Measurements from ENCODE around the gene KRT71.
"Not testable (repeated sequence)": the region's sequence is repeated elsewhere in the genome, so short reads cannot be mapped to it uniquely, and the experiment has no call there.

Gene KRT71

DNA sequence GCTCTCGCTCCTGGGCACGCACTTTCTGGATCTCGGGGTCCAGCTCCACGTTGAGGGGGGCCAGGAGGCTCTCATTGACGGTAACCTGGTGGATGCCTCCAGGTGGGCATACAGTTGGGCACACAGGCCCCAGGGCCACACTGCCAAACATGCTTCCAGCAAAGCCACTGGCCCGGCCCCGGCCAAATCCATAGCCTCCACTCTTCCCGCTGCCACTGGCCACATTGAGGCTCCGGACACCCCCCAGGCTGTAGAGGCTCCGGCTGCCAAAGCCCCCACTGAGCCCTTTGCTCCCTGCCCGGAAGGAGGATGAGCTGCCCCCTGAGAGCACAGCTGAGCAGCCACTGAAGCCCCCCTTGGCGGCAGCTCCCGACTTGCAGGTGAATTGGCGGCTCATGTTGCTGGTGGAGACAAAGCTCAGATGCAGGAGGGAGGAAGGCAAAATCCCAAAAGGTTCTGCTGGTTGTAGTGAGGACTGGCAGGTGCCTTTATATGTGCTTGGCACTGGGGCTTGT is at the start of gene KRT71:
Gene KRT71 (minus strand): TSS at position 465 of the 515 bp plus-strand sequence. CDS start 68 bp downstream, at position 397.
- DNase-seq = no peak

DNA sequence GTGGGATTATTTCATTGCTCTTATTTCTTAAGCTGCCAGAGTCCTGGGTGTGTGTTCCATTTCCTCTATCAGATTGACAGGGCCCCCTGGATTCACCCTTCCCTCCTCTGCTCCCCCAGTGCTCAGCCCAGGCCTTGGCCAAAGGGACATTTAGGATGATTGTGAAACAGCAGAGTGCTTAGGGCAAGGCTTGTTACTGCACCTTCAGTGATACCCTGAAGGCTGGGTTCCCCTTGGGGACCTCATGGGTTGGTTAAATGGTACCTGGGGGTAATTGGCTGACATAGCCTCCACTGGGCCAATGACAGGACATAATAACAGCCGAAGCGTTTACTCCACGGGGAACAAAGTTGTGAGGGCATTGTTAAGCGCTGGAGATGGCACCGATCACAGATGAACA is 49.6 kb upstream of the KRT71 start:
- no peak for DNase-seq

DNA sequence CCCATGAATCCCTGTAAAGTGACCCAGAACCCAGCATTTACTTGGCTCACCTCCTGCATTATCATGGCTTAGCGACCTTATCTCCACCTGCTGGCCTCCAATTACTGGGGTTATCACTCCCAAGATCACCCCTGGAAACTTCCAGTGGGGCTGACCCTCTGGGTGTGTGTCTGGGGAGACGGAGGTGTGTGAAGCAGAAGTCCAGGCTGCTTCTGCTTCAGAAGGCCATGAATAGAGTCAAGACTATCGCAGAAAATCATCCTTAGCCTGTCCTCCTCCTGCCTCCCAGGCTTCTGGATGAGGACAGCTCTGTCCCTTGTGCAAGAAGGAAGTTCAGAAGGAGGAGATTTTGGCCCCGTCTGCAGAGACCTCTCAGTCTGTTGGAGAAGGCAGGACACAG is 48.7 kb upstream of the KRT71 start:
- no peak for DNase-seq

DNA sequence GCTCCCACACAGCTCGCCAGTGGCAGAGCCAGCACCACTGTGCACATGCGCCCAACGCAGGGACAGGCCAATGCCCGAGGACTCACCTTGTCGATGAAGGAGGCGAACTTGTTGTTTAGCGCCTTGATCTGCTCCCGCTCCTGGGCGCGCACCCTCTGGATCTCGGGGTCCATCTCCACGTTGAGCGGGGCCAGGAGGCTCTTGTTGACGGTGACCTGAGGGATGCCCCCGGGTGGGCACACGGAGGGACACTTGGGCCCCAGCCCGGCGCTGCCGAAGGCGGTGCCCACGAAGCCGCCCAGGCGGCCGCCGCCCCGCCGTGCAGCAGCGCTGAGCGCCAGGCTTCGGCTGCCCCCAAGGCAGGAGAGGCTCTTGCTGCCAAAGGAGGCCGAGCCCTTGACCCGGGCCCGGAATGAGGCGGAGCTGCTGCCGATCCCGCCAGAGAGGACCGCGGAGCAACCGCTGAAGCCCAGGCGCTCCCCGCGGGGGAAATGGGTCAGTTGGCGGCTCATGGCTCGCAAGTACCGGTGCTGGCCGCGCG is 48.1 kb upstream of the KRT71 start, which contains the start of gene KRT72:
Gene KRT72 (minus strand): TSS at position 523 of the 541 bp plus-strand sequence. CDS start 11 bp downstream, at position 512.
- no peak for DNase-seq

DNA sequence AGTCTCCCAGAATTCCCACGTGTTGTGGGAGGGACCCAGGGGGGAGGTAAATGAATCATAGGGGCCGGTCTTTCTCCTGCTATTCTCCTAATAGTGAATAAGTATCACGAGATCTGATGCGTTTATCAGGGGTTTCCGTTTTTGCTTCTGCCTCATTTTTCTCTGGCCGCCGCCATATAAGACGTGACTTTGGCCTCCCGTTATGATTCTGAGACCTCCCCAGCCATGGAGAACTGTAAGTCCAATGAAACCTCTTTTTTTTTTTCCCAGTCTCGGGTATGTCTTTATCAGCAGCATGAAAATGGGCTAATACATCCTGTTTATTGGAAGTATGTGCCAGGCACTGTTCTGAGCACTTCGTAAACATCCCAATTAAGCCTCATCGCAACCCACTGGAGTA is 47.5 kb upstream of the KRT71 start:
- DNase-seq = no peak

DNA sequence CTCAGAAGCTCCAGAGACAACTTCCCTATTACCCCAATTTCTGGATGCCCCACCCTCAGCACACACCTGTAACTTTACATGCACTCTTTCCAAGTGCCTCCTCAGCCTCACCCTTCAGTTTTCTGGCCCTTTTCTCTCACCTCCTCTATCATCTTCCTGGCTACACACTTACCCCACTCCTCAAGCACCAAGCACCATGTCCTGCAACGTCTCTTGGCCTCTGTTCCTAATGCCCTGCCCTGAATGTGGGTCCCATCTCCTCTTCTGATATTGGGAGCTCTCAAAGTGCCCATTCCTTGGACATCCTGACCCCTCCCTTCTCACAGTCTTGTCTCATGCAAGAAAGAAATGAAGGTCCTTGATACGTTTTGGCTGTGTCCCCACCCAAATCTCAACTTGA is 47.1 kb upstream of the KRT71 start:
- no peak for DNase-seq

DNA sequence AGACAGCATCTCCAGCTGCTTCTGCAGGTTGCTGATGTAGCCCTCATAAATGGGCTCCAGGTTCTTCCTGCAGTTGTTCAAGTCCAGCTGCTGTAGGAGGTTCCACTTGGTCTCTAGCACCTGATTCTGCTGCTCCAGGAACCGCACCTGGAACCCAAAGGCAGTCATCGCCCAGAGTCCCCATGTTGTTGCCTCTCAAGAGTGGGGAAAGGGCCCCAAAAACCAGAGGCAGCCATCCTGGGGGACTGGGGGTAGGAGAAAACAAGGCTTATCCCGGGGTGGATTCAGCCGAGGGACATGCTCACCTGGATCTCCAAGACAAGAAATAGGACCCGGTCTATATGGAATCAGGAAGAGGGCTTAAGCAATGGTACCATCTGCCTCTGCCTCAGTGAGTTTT is 46.0 kb upstream of the KRT71 start:
- DNase-seq = no peak

DNA sequence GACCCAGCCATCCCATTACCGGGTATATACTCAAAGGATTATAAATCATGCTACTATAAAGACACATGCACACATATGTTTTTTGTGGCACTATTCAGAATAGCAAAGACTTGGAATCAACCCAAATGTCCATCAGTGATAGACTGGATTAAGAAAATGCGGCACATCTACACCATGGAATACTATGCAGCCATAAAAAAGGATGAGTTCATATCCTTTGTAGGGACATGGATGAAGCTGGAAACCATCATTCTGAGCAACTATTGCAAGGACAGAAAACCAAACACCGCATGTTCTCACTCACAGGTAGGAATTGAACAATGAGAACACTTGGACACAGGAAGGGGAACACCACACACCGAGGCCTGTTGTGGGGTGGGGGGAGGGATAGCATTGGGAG is 41.3 kb upstream of the KRT71 start:
- not testable (repeated sequence) for DNase-seq

DNA sequence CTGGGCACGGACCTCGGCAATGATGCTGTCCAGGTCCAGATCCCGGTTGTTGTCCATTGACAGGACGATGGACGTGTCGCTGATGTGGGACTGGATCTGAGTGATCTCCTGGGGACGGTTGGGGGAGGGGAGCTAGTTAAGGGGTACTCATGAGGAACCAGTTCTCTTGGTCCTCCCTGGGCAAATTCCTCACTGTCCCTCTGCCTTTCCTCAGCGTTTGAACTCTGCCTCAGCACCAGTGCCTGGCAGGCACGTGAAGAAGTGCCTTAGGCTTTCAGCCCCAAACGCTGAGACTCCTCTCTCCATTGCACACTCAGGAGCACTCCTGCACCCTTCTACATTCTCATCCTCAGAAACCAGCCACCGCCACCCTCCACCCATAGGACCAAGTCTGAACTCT is 38.6 kb upstream of the KRT71 start:
- no peak for DNase-seq

DNA sequence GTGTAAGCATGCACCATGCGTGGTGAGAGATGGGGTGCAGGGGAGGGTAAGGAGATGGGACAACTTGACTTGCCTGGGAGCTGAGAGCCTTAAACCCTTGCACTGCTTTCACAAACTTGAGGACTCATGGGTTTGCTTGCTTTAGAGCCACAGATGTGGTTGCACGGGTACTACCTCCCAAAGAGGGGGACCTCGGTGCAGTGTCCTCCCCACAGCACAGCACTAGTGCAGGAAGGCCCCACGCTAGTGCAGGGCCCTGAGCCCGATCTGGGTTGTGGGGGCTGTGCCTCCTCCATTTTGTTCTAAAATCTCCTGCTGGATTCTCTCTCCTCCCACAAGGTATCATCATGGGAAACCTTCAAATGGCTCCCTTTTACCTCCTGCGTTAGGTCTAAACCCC is 37.1 kb upstream of the KRT71 start:
- no peak for DNase-seq

DNA sequence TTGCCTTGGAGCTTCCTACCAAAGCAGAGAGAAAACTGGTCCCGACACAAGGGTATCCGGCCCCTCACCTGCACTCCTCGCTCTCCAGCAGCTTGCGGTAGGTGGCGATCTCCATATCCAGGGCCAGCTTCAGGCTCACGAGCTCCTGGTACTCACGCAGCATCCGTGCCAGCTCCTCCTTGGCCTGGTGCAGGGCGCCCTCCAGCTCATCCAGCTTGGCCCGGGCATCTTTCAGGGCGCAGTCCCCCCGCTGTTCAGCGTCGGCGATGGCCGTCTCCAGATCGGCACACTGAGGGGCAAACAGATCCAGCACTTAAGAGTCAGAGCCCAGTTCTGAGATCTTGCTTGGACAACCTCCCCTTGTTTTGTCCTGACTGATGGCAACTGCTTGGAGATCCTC is 34.6 kb upstream of the KRT71 start:
- DNase-seq = no peak

DNA sequence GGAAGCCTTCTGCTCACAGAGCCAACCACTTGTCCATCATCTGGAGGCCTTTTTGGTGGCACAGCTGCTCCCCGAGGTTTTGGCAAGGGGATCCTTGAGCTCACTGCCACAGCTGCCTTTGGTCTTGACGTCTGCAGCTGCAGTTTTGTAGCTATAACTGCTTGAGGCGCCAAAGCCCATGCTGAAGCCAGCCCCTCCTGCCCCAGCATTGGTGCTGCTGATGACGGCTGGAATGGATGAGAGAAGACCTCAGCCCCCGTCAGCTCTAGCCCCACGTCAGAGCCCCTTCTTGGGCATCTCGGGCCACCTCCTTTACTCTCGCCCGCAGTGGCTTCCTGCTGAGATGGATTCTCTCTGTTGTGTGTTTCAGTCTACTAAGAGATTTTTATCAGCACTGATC is 33.0 kb upstream of the KRT71 start:
- DNase-seq = no peak

DNA sequence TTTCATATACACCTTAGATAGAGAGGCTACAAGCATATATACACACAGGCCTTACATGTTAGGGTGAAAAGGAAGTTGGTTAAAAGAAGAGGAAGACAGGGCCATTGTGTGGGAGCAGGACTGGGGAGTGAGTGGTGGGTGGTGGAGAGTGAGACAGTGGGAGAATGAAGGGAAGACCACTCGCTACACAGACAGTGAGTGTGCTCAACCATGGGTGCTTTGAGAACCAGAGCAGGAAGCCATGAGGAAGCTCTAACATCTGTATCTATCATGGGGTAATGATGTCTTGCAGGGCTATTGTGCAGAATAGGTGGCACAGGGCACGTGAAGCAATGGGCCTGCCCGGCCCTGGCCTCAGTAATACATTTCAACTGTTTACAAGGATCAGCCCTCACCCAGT is 32.1 kb upstream of the KRT71 start:
- DNase-seq = no peak

DNA sequence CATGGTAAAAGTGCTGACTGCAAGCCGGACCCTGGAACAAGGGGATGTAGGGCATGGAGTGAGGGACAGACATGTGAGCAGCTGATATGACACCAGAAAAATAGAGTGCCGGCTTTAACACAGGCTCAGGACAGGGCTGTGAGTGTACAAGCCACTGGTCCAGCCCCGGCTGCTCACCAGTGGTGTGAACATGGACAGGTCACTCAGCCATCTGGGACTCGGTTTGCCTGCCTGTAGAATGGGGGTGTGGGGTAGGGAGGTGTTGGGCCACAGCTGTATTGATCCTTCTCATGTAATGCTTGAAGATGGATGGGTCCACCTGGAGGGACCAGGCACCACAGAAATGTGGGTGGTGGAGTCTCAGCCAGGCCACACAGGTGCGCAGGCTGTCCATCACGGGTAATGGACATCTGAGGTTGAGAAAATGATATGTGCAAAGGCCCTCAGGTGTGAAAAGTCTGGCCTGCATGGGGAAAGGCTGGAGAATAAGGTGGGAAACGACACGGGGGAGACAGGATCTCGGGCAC is 31.3 kb upstream of the KRT71 start:
- DNase-seq = no peak

DNA sequence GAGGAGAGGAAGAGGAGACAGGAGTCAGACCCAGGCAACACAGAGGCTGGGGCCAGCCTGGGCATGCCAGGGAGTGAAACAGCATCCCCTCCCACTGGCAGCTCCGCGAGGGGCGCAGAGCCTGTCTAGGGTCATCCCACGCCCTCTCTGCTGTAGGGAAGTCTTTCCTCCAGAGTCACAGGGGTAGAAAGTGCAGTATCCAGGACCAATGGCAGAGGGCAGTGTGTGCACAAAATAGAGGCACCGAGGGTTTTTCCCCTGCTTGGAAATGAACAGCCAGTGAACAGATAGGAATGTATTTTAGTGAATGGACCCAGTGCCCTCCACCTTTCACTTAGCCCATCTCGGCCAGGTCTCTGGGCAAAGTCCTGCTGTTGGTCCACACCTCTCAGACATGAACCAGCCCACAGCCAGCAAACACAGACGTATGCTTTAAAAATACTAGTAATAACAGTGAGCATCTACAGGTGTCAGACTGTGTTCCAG is 30.1 kb upstream of the KRT71 start:
- peak; percentile 78 for DNase-seq

DNA sequence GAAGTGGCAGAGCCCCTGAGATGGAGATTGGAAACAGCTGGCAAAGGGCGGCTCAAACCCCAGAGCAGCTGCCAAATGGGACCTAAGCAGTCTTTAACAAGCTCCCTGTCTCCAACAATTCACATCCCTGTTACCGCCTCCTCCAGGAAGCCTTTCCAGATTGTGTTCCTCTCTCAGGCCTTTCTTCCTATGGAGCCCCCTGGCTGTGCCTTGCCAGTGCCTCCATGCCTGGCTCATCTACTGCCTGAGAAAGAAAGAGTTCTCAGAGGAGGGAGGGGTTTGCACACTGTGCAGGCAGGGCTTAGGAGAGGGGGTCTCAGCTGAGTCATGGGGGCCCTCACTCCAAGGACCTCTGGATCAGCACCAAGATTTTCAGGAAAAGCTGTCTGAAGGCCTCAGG is 29.5 kb upstream of the KRT71 start:
- DNase-seq = no peak

DNA sequence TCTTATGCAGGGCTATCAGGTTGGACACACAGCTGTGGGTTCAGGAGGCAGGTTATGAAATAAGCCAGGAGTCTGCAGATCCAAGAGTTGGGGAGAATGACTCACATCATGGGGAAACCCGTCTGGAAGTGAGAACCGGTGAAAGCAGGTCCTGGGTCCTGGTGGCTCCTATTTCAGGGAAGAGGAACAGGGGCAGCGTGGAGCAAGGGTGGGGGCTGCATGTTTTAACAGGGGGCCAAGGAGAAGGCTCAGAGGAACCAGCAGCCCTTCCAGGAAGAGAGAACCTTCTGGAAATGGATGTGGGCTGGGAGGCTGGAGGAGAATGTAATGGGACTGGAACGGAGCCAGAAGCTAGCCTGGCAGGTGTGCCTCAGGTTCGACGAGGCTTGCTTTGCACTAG is 28.5 kb upstream of the KRT71 start:
- peak; percentile 83 for DNase-seq

DNA sequence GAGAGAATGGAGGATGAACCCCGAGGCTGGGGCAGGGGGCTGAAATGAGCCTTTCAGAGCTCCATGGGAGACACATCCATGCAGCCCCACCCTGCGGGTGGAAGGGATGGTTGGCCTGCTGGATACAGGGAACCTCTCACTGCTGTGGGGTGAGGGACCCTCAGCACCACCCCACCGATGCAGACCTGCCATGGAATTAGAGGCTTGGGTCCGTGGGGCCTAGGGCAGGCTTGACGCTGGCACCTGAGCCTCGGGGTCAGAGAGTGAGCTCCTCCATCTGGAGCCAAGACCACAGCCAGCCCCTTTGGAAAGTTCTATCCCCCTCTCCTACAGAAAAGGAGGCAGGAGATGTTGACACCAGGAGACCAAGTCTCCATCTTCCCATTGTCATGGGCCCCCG is 28.1 kb upstream of the KRT71 start:
- no peak for DNase-seq

DNA sequence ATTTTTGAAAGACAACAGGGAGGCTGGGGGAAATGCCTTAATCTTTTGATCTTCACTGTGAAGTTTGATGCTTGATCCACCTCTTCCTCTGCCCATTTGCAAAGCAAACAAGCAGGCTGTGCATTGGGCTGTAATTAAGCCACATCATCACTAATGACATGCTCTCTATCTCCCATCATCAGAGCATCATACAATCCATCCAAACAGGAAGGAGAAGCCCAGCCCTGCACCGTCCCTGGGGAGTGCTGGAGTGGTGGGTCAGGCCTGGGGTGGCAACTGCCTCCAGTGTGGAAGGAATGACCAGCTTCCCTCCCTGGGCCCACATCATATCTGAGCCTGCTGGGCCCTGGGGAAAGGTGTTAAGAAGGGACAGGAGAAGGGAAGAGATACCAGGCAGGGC is 27.6 kb upstream of the KRT71 start:
- DNase-seq = no peak

DNA sequence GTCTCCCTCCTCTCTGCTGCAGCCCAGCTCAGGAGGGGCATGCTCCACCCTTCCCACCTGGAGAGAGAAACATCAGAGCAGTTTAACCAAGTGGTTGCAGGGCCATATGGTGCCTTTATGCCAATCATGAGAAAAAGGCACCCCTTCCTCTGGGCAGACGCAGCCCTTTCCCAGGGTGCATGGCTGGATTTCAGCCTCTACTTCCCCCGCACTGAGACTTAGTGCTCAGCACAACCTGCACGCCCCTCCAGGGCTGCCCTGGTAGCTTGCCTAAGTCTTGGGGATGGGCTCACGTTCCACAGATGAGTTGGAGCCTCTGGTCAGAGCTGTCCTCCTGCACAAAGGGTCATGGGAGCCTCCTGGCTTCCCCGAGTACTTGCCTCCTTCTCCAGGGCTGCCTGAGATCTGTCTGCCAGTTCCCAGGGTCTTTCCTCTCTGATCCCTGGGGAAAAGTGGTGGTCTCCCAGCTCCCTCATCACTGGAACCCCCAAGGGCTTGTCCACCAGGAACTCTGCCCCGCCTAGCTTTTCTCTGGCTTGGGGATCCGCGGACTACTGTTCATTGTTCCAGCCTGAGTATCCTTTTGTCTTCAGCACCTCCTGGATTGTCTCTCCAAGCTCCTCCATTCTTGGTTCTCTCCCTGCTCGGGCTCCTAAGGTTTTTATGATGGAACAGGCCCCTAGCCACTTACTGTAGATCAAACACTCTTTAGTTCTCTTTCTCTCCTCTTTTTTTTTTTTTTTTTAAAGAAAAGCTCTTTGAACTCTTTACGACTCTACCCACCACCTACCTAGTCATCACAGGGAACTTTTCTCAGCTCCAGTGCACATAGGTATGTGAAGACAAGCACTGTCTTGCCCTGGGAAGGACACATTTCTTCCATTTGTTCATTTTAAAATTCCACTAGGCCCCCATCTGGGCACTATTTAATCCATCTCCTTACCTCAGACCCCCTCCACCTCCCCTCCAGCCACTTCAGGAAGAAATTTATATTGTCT is 26.8 kb upstream of the KRT71 start:
- DNase-seq = no peak

DNA sequence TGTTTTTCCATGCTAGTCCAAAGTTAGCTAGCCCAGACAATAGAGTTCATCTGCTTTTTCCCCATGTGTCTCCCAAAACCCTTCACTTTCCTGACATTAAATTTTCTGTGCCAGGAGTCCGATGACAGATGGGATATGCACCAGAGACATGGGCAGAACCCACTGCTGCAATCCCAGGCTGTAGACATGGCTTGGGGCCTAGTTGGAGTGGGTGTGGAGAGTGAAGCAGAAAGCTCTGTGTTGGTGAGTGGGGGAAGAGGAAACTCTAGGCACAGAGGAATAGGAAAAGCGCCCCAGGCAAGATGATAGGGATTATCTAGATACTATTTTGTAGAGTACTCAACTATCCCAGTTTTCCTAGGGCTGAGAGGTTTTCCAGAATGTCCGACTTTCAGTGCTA is 25.5 kb upstream of the KRT71 start:
- no peak for DNase-seq

DNA sequence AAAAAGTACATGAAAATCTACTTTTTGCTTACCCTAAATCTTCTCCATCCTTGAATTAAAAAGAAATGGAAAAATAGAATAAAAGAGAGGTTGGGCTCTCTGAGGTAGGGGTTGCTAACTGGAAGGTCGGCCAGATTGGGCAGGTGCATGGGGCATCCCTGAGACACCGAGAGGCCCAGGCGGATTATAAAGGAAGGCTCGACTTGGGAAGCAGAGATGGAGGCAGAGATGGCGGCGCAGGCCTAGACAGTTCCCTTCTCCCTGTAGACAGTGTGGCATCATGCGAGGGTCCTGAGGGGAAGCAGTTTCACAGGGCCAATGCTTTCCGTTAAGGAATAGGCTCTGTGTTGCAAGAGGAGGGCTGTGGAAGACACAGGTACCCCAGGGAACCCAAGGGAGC is 24.4 kb upstream of the KRT71 start:
- DNase-seq = no peak

DNA sequence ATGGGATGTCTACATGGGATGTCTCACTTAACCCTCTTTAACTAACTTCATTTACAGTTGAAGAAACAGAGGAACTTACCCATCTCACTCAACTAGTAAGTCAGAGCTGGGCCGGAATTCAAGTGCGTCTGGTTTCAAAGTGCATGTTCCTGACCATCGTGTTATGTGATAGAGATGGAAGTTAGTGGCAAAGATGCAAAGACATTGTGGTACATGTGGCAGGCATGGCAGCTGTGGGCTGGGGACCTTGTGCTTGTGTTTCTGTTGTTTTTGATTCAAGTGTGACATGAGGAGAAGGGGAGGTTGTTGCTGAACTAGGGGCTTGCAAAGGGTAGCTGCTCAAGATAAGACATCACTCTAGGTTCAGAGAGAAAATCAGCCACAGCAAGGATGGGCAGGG is 23.0 kb upstream of the KRT71 start:
- no peak for DNase-seq

DNA sequence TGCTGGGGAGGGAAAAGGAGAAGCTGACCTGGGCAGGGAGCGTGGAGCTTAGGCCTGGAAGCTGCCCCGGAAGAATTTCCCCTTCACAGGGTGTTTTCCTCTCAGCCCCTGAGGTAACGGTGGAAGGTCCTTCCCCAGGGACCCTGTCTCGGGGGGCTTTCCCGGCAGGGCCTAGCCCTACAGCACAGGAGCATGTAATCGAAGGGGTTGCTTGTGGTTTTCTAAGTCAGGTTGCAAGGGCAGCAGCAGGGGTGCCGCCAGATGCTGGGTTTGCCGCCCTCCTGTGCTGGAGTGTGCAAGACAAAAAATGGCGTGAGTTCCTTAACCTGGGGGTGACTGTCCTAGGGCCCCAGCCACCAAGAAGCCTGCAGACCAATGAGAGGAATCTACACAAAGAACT is 22.3 kb upstream of the KRT71 start:
- no peak for DNase-seq
